ENCODE results near the gene NPLOC4. TPM values are rescaled to one million over a fixed set of nuclear protein-coding genes. Genes with fewer than 3 reads are reported as not detected.

Gene NPLOC4
- total and polyA plus RNA-seq, 2 of the 13 experiments (the other 11 are each of a cell fraction or from before 2014, with no cell fraction given): 57.0 to 97.0 TPM

GRCh38 chr17:81510785-81511553 is 125.9 kb downstream of the NPLOC4 start (continued):
- TF ChIP-seq ZNF333 (CRISPR knock-in tag; IDR thresholded peaks at IDR 0.05; ENCODE audit: borderline replicate concordance) (0 out of 2 replicates have a peak, but pooled peaks have one; percentile 36), ZNF512 (CRISPR knock-in tag; IDR thresholded peaks at IDR 0.05) (no peak), ZNF274 (CRISPR knock-in tag; IDR thresholded peaks at IDR 0.05) (0 out of 2 replicates have a peak, but pooled peaks have one; percentile 19), RAD21 (CRISPR knock-in tag; IDR thresholded peaks at IDR 0.05) (no peak), ZKSCAN5 (CRISPR knock-in tag; IDR thresholded peaks at IDR 0.05) (peak; percentile 24; the same call in 1 of the 2 replicates), ATAD3A (CRISPR knock-in tag; IDR thresholded peaks at IDR 0.05) (0 out of 2 replicates have a peak, but pooled peaks have one; percentile 14), SPEN (CRISPR knock-in tag; IDR thresholded peaks at IDR 0.05; ENCODE audit: low read depth) (peak; percentile 34; the same call in 1 of the 2 replicates), MXD3 (CRISPR knock-in tag; IDR thresholded peaks at IDR 0.05) (0 out of 2 replicates have a peak, but pooled peaks have one; percentile 10), ZNF816 (CRISPR knock-in tag; IDR thresholded peaks at IDR 0.05; ENCODE audit: borderline replicate concordance) (no peak), CENPT (CRISPR knock-in tag; IDR thresholded peaks at IDR 0.05; ENCODE audit: low read depth) (0 out of 2 replicates have a peak, but pooled peaks have one; percentile 32), ZFP91 (CRISPR knock-in tag; IDR thresholded peaks at IDR 0.05; ENCODE audit: borderline replicate concordance) (peak; percentile 39; the same call in 1 of the 2 replicates), SAFB2 (CRISPR knock-in tag; IDR thresholded peaks at IDR 0.05; ENCODE audit: borderline replicate concordance, low read depth) (0 out of 2 replicates have a peak, but pooled peaks have one; percentile 29), ZSCAN21 (CRISPR knock-in tag; IDR thresholded peaks at IDR 0.05; ENCODE audit: borderline replicate concordance) (peak; percentile 66; the same call in 1 of the 2 replicates), ZNF768 (CRISPR knock-in tag; IDR thresholded peaks at IDR 0.05) (peak; percentile 34; the same call in 1 of the 2 replicates), ATF7 (IDR thresholded peaks at IDR 0.05) (no peak), ATF7 (CRISPR knock-in tag; IDR thresholded peaks at IDR 0.05) (0 out of 2 replicates have a peak, but pooled peaks have one; percentile 1)
- TF ChIP-seq, protein P1, sequence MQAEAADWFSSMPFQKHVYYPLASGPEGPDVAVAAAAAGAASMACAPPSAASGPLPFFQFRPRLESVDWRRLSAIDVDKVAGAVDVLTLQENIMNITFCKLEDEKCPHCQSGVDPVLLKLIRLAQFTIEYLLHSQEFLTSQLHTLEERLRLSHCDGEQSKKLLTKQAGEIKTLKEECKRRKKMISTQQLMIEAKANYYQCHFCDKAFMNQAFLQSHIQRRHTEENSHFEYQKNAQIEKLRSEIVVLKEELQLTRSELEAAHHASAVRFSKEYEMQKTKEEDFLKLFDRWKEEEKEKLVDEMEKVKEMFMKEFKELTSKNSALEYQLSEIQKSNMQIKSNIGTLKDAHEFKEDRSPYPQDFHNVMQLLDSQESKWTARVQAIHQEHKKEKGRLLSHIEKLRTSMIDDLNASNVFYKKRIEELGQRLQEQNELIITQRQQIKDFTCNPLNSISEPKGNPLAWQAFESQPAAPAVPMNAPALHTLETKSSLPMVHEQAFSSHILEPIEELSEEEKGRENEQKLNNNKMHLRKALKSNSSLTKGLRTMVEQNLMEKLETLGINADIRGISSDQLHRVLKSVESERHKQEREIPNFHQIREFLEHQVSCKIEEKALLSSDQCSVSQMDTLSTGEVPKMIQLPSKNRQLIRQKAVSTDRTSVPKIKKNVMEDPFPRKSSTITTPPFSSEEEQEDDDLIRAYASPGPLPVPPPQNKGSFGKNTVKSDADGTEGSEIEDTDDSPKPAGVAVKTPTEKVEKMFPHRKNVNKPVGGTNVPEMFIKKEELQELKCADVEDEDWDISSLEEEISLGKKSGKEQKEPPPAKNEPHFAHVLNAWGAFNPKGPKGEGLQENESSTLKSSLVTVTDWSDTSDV (CRISPR knock-in tag; IDR thresholded peaks at IDR 0.05): 0 out of 2 replicates have a peak, but pooled peaks have one; percentile 7
- TF ChIP-seq, protein P2, sequence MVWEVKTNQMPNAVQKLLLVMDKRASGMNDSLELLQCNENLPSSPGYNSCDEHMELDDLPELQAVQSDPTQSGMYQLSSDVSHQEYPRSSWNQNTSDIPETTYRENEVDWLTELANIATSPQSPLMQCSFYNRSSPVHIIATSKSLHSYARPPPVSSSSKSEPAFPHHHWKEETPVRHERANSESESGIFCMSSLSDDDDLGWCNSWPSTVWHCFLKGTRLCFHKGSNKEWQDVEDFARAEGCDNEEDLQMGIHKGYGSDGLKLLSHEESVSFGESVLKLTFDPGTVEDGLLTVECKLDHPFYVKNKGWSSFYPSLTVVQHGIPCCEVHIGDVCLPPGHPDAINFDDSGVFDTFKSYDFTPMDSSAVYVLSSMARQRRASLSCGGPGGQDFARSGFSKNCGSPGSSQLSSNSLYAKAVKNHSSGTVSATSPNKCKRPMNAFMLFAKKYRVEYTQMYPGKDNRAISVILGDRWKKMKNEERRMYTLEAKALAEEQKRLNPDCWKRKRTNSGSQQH (CRISPR knock-in tag; IDR thresholded peaks at IDR 0.05; ENCODE audit: low read depth): no peak
- TF ChIP-seq, protein P3, sequence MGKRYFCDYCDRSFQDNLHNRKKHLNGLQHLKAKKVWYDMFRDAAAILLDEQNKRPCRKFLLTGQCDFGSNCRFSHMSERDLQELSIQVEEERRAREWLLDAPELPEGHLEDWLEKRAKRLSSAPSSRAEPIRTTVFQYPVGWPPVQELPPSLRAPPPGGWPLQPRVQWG (CRISPR knock-in tag; IDR thresholded peaks at IDR 0.05; ENCODE audit: borderline replicate concordance, low read depth): no peak

Measured in HepG2 (cell line).